PC-3 (cell line): ENCODE measurements around the gene SPINDOC.

Experiments used
- CTCF ChIP-seq: fragments of 300-600 bp; sonication (generic); conservative IDR thresholded peaks from 2 replicates; pipeline ENCODE4 v1.5.1; 2017; ENCODE audit warnings: antibody characterized with exemption, low read depth, mild to moderate bottlenecking, low read length
- EZH2 ChIP-seq: fragments of 300-600 bp; sonication (generic); IDR thresholded peaks from one replicate; pipeline ENCODE4 v1.6.1; 2017; ENCODE audit warnings: antibody characterized with exemption, mild to moderate bottlenecking, low read length; ENCODE audit not compliant: unreplicated experiment
- EZH2phosphoT487 ChIP-seq: fragments of 300-600 bp; sonication (generic); IDR thresholded peaks from 2 replicates; pipeline ENCODE4 v1.6.1; 2018; ENCODE audit warnings: mild to moderate bottlenecking, antibody characterized with exemption, low read length, borderline replicate concordance

- TF ChIP-seq EZH2phosphoT487 (no peak), CTCF (no peak), EZH2 (no peak)
These were observed 27.4 kb upstream of the SPINDOC start for GRCh38 chr11:63785823-63786222.
